ENCODE data around the gene EXO1.

Gene EXO1

DNA sequence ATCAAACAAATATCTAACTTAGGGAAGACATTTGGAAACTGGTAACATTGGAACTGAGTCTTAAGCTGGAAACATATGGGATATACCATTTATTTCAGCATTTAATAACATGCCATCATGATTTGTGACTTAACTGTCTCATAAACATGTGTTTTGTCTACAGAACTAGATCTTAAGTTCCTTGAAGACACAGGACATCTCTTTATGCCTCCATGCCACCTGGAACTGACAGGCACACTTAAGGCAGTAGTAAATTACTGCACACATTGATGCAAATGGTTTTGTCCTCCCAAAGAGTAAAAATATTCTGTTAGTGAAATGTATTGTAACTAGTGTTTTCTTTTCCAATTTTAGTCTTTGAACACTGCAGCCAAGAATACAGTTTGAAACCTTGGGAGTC is 1.6 kb upstream of the EXO1 start:
- Histone ChIP-seq H3K79me2 (ENCODE audit: control insufficient read depth, low read length) (peaks cover 35% of the 10 kb centered on the region), H3K9me2 (replicated peaks; ENCODE audit: control insufficient read depth, low read length) (no peaks in the 10 kb centered on the region), H3K4me3 (ENCODE audit: low read length) (no peak overlapping the region), H4K20me1 (ENCODE audit: control insufficient read depth, insufficient read depth, low read depth, low read length) (no peaks in the 10 kb centered on the region; the same call in 1 of the 2 replicates), H3K36me3 (ENCODE audit: control insufficient read depth, low read length) (peaks cover 32% of the 10 kb centered on the region), H3F3A (ENCODE audit: control insufficient read depth, insufficient read depth) (peaks cover 4% of the 10 kb centered on the region; the same call in 1 of the 2 replicates), H3K4me1 (ENCODE audit: control insufficient read depth, low read length) (peaks cover 27% of the 10 kb centered on the region), H3K27ac (ENCODE audit: low read depth, low read length) (no peak overlapping the region), H3K27me3 (ENCODE audit: control insufficient read depth, low read length) (no peaks in the 10 kb centered on the region), H3K9me3 (ENCODE audit: control insufficient read depth, insufficient read depth, low read length) (no peaks in the 10 kb centered on the region), H3K4me2 (ENCODE audit: low read length) (peak overlapping the region; percentile 95; the same call in 1 of the 2 replicates)
- no peak for TF ChIP-seq EZH2phosphoT487 (IDR thresholded peaks at IDR 0.05; ENCODE audit: borderline replicate concordance, low read length)
- no peak for TF ChIP-seq CTCF (IDR thresholded peaks at IDR 0.05; ENCODE audit: low read depth, low read length, poor library complexity, severe bottlenecking)

DNA sequence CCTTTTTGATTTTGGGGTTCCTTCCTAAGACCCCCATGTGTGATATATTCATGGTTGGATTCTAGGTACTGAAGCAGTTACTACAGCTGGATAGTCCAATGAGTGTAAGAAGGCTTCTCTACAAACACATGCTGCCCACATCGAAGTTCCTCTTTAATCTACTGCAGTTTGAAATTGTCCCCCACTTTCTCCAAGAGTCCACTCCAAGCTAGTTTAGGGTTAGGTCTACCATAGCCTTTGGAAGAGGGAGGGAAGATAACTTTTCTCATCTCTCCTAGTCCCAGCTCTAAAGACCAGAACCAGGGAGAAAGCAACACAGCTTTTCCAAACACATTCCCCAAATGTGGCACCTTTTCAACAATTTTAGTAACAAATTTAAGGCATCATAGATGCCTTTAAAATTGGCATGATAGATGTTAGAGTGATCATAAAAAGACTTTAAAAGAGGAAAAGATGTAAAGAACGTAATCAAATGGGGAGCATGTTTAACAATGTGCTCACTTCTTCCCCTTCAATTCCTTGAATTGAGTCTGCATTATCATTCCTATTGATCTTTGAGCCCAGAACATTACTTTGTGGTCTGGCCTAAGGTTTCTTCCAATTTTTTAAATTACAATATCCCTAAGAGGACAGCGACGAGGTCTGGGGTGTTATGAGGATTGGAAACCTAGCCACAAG is 1.0 kb upstream of the EXO1 start:
- H3F3A ChIP-seq (ENCODE audit: control insufficient read depth, insufficient read depth), result peaks cover 4% of the 10 kb centered on the region; the same call in 1 of the 2 replicates

GRCh38 chr1:241847540-241847795 is 536 bp upstream of the EXO1 start:
- Histone ChIP-seq H3K36me3 (ENCODE audit: control insufficient read depth, low read length) (peaks cover 43% of the 10 kb centered on the region), H3K4me1 (ENCODE audit: control insufficient read depth, low read length) (peaks cover 27% of the 10 kb centered on the region), H3K27me3 (ENCODE audit: control insufficient read depth, low read length) (no peaks in the 10 kb centered on the region), H3K9me2 (replicated peaks; ENCODE audit: control insufficient read depth, low read length) (no peaks in the 10 kb centered on the region), H3K4me3 (ENCODE audit: low read length) (peak overlapping the region; percentile 100), H3K4me2 (ENCODE audit: low read length) (peak overlapping the region; percentile 95), H3K79me2 (ENCODE audit: control insufficient read depth, low read length) (peaks cover 45% of the 10 kb centered on the region), H3K9me3 (ENCODE audit: control insufficient read depth, insufficient read depth, low read length) (no peaks in the 10 kb centered on the region), H4K20me1 (ENCODE audit: control insufficient read depth, insufficient read depth, low read depth, low read length) (no peaks in the 10 kb centered on the region; the same call in 1 of the 2 replicates), H3K27ac (ENCODE audit: low read depth, low read length) (peak overlapping the region; percentile 94), H3F3A (ENCODE audit: control insufficient read depth, insufficient read depth) (peaks cover 4% of the 10 kb centered on the region; the same call in 1 of the 2 replicates)
- TF ChIP-seq EZH2phosphoT487 (IDR thresholded peaks at IDR 0.05; ENCODE audit: borderline replicate concordance, low read length), result no peak
- TF ChIP-seq CTCF (IDR thresholded peaks at IDR 0.05; ENCODE audit: low read depth, low read length, poor library complexity, severe bottlenecking), result no peak

More for the DNA sequence above, 1.0 kb upstream of the EXO1 start:
- Histone ChIP-seq H3K79me2 (ENCODE audit: control insufficient read depth, low read length) (peaks cover 40% of the 10 kb centered on the region), H3K36me3 (ENCODE audit: control insufficient read depth, low read length) (peaks cover 38% of the 10 kb centered on the region), H3K9me3 (ENCODE audit: control insufficient read depth, insufficient read depth, low read length) (no peaks in the 10 kb centered on the region), H3K4me2 (ENCODE audit: low read length) (peak overlapping the region; percentile 95), H3K27me3 (ENCODE audit: control insufficient read depth, low read length) (no peaks in the 10 kb centered on the region), H4K20me1 (ENCODE audit: control insufficient read depth, insufficient read depth, low read depth, low read length) (no peaks in the 10 kb centered on the region; the same call in 1 of the 2 replicates), H3K9me2 (replicated peaks; ENCODE audit: control insufficient read depth, low read length) (no peaks in the 10 kb centered on the region), H3K4me1 (ENCODE audit: control insufficient read depth, low read length) (peaks cover 27% of the 10 kb centered on the region), H3K27ac (ENCODE audit: low read depth, low read length) (peak overlapping the region; percentile 94), H3K4me3 (ENCODE audit: low read length) (peak overlapping the region; percentile 100)
- no peak for TF ChIP-seq EZH2phosphoT487 (IDR thresholded peaks at IDR 0.05; ENCODE audit: borderline replicate concordance, low read length)
- TF ChIP-seq CTCF (IDR thresholded peaks at IDR 0.05; ENCODE audit: low read depth, low read length, poor library complexity, severe bottlenecking), result no peak

Measured in DOHH2 (cell line).